Left ventricle myocardium inferior (tissue), 1 donor: ENCODE results near the gene COL28A1. TPM values are rescaled to one million over a fixed set of nuclear protein-coding genes. Genes with fewer than 3 reads are reported as not detected.
"Not testable (repeated sequence)": the region's sequence is repeated elsewhere in the genome, so short reads cannot be mapped to it uniquely, and the experiment has no call there.

Source experiments
- DNase-seq: peaks from one replicate; pipeline ENCODE4 v3.0.0-alpha.2; 2020
- H3K27ac ChIP-seq: fragments of 200-600 bp; replicated peaks from 2 replicates; pipeline ENCODE4 v1.8.0; 2021
- H3K27me3 ChIP-seq: fragments of 200-600 bp; 2 replicates; pipeline ENCODE4 v1.8.0; 2021; ENCODE audit warnings: low read depth
- H3K36me3 ChIP-seq: fragments of 200-600 bp; 2 replicates; pipeline ENCODE4 v1.8.0; 2021
- H3K4me1 ChIP-seq: fragments of 200-600 bp; 2 replicates; pipeline ENCODE4 v1.8.0; 2021
- H3K4me3 ChIP-seq: fragments of 200-600 bp; 2 replicates; pipeline ENCODE4 v1.8.0; 2021; ENCODE audit warnings: mild to moderate bottlenecking, moderate library complexity
- H3K9me3 ChIP-seq: fragments of 200-600 bp; replicated peaks from 2 replicates; pipeline ENCODE4 v1.8.0; 2021
- CTCF ChIP-seq: fragments of 200-600 bp; IDR thresholded peaks from 2 replicates; pipeline ENCODE4 v1.8.0; 2021; ENCODE audit warnings: antibody characterized with exemption, mild to moderate bottlenecking, borderline replicate concordance
- intact Hi-C: fragments of 100-400 bp; cut with micrococcal nuclease; formaldehyde crosslinking; loops from one replicate; pipeline ENCODE4 v1.11.0; 2022
- total RNA-seq: library from RNA; stranded (reverse); fragmentation: NEBNext Ultra II Directional; extraction: Animal tissue kit (Norgen Biotek cat#: 25700); gene quantifications from one replicate; pipeline ENCODE4 v1.2.1, GENCODE V29; 2021
- donor health status: DM: no; HTN: yes; CAD: no; lungs with severe emphysema.

COL28A1 gene
- total RNA-seq, 1 donor from 2014 or later = 1.9 TPM

- Histone ChIP-seq H3K9me3 (peaks cover 26% of the 10 kb centered on the region), H3K27ac (no peak overlapping the region), H3K4me3 (no peak overlapping the region), H3K36me3 (peaks cover 6% of the 10 kb centered on the region), H3K27me3 (no peaks in the 10 kb centered on the region), H3K4me1 (no peaks in the 10 kb centered on the region)
- TF ChIP-seq CTCF = no peak
- no peak for DNase-seq
- intact Hi-C loops = no loop called here
Measured at GRCh38 chr7:7475601-7476000, 60.1 kb downstream of the COL28A1 start.

- Histone ChIP-seq H3K4me3 (no peak overlapping the region), H3K27me3 (no peaks in the 10 kb centered on the region), H3K36me3 (peaks cover 6% of the 10 kb centered on the region), H3K9me3 (peaks cover 26% of the 10 kb centered on the region), H3K27ac (no peak overlapping the region), H3K4me1 (no peaks in the 10 kb centered on the region)
- intact Hi-C loops = no loop called here
- DNase-seq = no peak
- no peak for TF ChIP-seq CTCF
Measured at GRCh38 chr7:7474436-7474835, 61.2 kb downstream of the COL28A1 start.

GRCh38 chr7:7464991-7465765 lies 70.5 kb downstream of the COL28A1 start:
- intact Hi-C loops, H3K4me1 ChIP-seq, H3K9me3 ChIP-seq, DNase-seq, H3K27me3 ChIP-seq, H3K4me3 ChIP-seq, H3K36me3 ChIP-seq, H3K27ac ChIP-seq: not testable (repeated sequence)

- Histone ChIP-seq H3K4me3 (no peak overlapping the region), H3K4me1 (no peaks in the 10 kb centered on the region)
Measured at GRCh38 chr7:7454000-7454399, 81.7 kb downstream of the COL28A1 start.

GRCh38 chr7:7452652-7453051 lies 83.0 kb downstream of the COL28A1 start:
- intact Hi-C loops = no loop called here
- TF ChIP-seq CTCF = no peak
- no peak overlapping the region for H3K27ac ChIP-seq
- H3K36me3 ChIP-seq = no peaks in the 10 kb centered on the region
- no peaks in the 10 kb centered on the region for H3K27me3 ChIP-seq
- H3K4me1 ChIP-seq = no peaks in the 10 kb centered on the region
- no peak for DNase-seq
- peaks cover 34% of the 10 kb centered on the region for H3K9me3 ChIP-seq
- H3K4me3 ChIP-seq = no peak overlapping the region

More at GRCh38 chr7:7454000-7454399, 81.7 kb downstream of the COL28A1 start:
- no peaks in the 10 kb centered on the region for H3K36me3 ChIP-seq
- DNase-seq = no peak
- peaks cover 21% of the 10 kb centered on the region for H3K9me3 ChIP-seq
- H3K27me3 ChIP-seq = no peaks in the 10 kb centered on the region
- intact Hi-C loops = no loop called here
- no peak overlapping the region for H3K27ac ChIP-seq
- TF ChIP-seq CTCF = no peak

GRCh38 chr7:7452119-7452518 lies 83.6 kb downstream of the COL28A1 start:
- no peak for DNase-seq
- H3K27me3 ChIP-seq = no peaks in the 10 kb centered on the region
- no peaks in the 10 kb centered on the region for H3K4me1 ChIP-seq
- H3K4me3 ChIP-seq = no peak overlapping the region
- intact Hi-C loops = no loop called here
- peaks cover 36% of the 10 kb centered on the region for H3K9me3 ChIP-seq
- no peak overlapping the region for H3K27ac ChIP-seq
- H3K36me3 ChIP-seq = no peaks in the 10 kb centered on the region
- TF ChIP-seq CTCF = no peak
